CD14-positive monocyte (primary cell): ENCODE results near the gene BYSL. TPM values are rescaled to one million over a fixed set of nuclear protein-coding genes. Genes with fewer than 3 reads are reported as not detected.

Source experiments
- DNase-seq, 3 donors: peaks; one replicate each; pipeline ENCODE4 v3.0.0-alpha.2; 2011 to 2022
- H2AFZ ChIP-seq: 2 replicates; pipeline ENCODE4 v1.6.0; 2012; ENCODE audit warnings: mild to moderate bottlenecking, low read depth, low read length, inconsistent platforms; ENCODE audit not compliant: insufficient read depth, poor library complexity, severe bottlenecking
- H3K27ac ChIP-seq, 2 donors: 1 replicate in 1 of 2; 2 replicates in 1 of 2; pipeline ENCODE4 v1.5.1; 2012 to 2013; ENCODE audit warnings: low read length in 2 of 2, control low read depth in 1 of 2, inconsistent platforms in 1 of 2, low read depth in 1 of 2, mild to moderate bottlenecking in 1 of 2
- H3K27me3 ChIP-seq, 2 donors: one replicate each; pipeline versions ENCODE4 v1.6.0 to v1.6.1; 2011 to 2013; ENCODE audit warnings: low read length in 2 of 2; ENCODE audit not compliant: control insufficient read depth in 2 of 2, insufficient read depth in 2 of 2
- H3K36me3 ChIP-seq, 2 donors: replicated peaks in 1 of 2; 1 replicate in 1 of 2; 2 replicates in 1 of 2; pipeline versions ENCODE4 v1.5.1 to v1.6.1; 2012 to 2013; ENCODE audit warnings: low read length in 2 of 2, control low read depth in 1 of 2, inconsistent platforms in 1 of 2, mild to moderate bottlenecking in 1 of 2; ENCODE audit not compliant: insufficient read depth in 2 of 2, control insufficient read depth in 1 of 2
- H3K4me1 ChIP-seq, 2 donors: 1 replicate in 1 of 2; 2 replicates in 1 of 2; pipeline versions ENCODE4 v1.5.1 to v1.6.1; 2012 to 2013; ENCODE audit warnings: low read length in 2 of 2, control low read depth in 1 of 2, inconsistent platforms in 1 of 2, mild to moderate bottlenecking in 1 of 2, moderate library complexity in 1 of 2; ENCODE audit not compliant: insufficient read depth in 2 of 2, control insufficient read depth in 1 of 2
- H3K4me2 ChIP-seq: replicated peaks from 2 replicates; pipeline ENCODE3; 2012; ENCODE audit warnings: low read length, moderate library complexity, mild to moderate bottlenecking; ENCODE audit not compliant: poor library complexity, severe bottlenecking; ENCODE audit errors: extremely low read depth
- H3K4me3 ChIP-seq, 3 experiments: fragments of 200-600 bp in 1 of 3; sonication (generic) in 1 of 3; replicated peaks in 1 of 3; 1 replicate in 2 of 3; 2 replicates in 1 of 3; pipeline ENCODE4 v1.5.1; 2011 to 2013; ENCODE audit warnings: low read length in 3 of 3, mild to moderate bottlenecking in 3 of 3, control low read depth in 2 of 3, low read depth in 2 of 3, inconsistent platforms in 1 of 3, moderate library complexity in 1 of 3
- H3K79me2 ChIP-seq: 2 replicates; pipeline ENCODE4 v1.6.0; 2012; ENCODE audit warnings: mild to moderate bottlenecking, control low read depth, inconsistent platforms, low read length, moderate library complexity; ENCODE audit not compliant: insufficient read depth
- H3K9ac ChIP-seq: 2 replicates; pipeline ENCODE4 v1.6.0; 2017; ENCODE audit warnings: low read length, mild to moderate bottlenecking; ENCODE audit not compliant: insufficient read depth, poor library complexity, severe bottlenecking
- H3K9me3 ChIP-seq, 2 donors: replicated peaks in 1 of 2; 1 replicate in 1 of 2; 2 replicates in 1 of 2; pipeline versions ENCODE4 v1.5.1 to v1.6.1; 2012 to 2013; ENCODE audit warnings: low read length in 2 of 2, control low read depth in 1 of 2; ENCODE audit not compliant: control insufficient read depth in 1 of 2, insufficient read depth in 1 of 2
- H4K20me1 ChIP-seq: 2 replicates; pipeline ENCODE4 v1.6.0; 2012; ENCODE audit warnings: mild to moderate bottlenecking, low read length, control low read depth, moderate library complexity; ENCODE audit not compliant: insufficient read depth
- H3K27ac Mint-ChIP-seq, 7 donors: one replicate each; pipeline ENCODE4 v1.8.0; 2020; ENCODE audit warnings: mild to moderate bottlenecking in 7 of 7, mixed read lengths in 7 of 7, moderate library complexity in 6 of 7, inconsistent platforms in 2 of 7
- H3K27me3 Mint-ChIP-seq, 3 donors: one replicate each; pipeline ENCODE4 v1.8.0; 2021 to 2022; ENCODE audit warnings: low read depth in 3 of 3, mild to moderate bottlenecking in 3 of 3, mixed read lengths in 3 of 3, moderate library complexity in 3 of 3, inconsistent platforms in 1 of 3
- H3K36me3 Mint-ChIP-seq, 2 donors: one replicate each; pipeline ENCODE4 v1.8.0; 2020; ENCODE audit warnings: mixed read lengths in 2 of 2, inconsistent platforms in 1 of 2, mild to moderate bottlenecking in 1 of 2
- H3K4me1 Mint-ChIP-seq: one replicate; pipeline ENCODE4 v1.8.0; 2020; ENCODE audit warnings: mild to moderate bottlenecking, mixed read lengths
- H3K4me3 Mint-ChIP-seq, 2 donors: one replicate each; pipeline ENCODE4 v1.8.0; 2020; ENCODE audit warnings: mild to moderate bottlenecking in 2 of 2, mixed read lengths in 2 of 2, moderate library complexity in 1 of 2
- H3K9me3 Mint-ChIP-seq, 7 donors: one replicate each; pipeline ENCODE4 v1.8.0; 2020 to 2022; ENCODE audit warnings: mixed read lengths in 7 of 7, mild to moderate bottlenecking in 6 of 7, moderate library complexity in 6 of 7, inconsistent platforms in 2 of 7
- WGBS: methylation state at CpG from one replicate; pipeline ENCODE4 v1.1.5; 2013; ENCODE audit warnings: missing lambda C conversion rate; ENCODE audit not compliant: insufficient coverage; 5-methylcytosine and 5-hydroxymethylcytosine counted together
- intact Hi-C, 2 donors: fragments of 100-400 bp; cut with micrococcal nuclease; formaldehyde crosslinking; loops; one replicate each; pipeline versions ENCODE4 v1.15.0 to v1.15.1; 2023
- polyA plus RNA-seq, 3 donors: library from polyadenylated mRNA; depleted of rRNA in 1 of 3; unstranded in 2 of 3; stranded (reverse) in 1 of 3; fragments of 300-500 nt in 2 of 3; fragments of >200 nt in 1 of 3; fragmentation: Illumina TruSeq in 2 of 3; gene quantifications; 1 replicate in 2 of 3; 2 replicates in 1 of 3; pipeline ENCODE4 v1.2.3, GENCODE V29; 2012 to 2021
- TF ChIP-seq, protein P1 (sequence below): fragments of 200-600 bp; IDR thresholded peaks from one replicate; pipeline ENCODE4 v1.8.0; 2022; ENCODE audit warnings: antibody characterized with exemption, mild to moderate bottlenecking

BYSL gene
- polyA plus RNA-seq, 3 donors: 2.7 to 4.2 (median 3.9) TPM

DNA sequence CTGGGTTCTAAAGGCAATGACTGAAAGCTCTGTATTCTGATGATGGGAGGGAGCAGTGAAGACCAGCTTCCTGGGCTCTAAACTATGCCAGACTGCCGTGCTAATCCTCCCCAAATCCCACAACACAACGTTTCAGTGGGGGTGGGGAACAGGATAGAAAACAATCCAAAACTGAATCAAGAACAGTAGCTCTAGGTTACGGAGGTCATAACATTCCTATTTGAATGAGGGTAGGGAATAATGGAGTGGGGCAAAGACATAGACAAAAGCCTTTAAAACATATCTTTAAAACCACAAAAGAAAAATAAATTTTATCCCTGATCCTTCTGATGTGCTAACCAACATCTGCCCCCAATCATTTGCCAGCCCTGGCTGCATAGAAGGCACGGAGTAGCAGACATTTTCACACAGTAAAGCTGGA, 34.0 kb upstream of the BYSL start:
- Histone ChIP-seq H3K4me1 (no peaks in the 10 kb centered on the region), H3K9ac (no peak overlapping the region), H3K9me3 (no peaks in the 10 kb centered on the region), H3K27me3 (no peaks in the 10 kb centered on the region), H3K4me2 (no peak overlapping the region), H3K27ac (no peak overlapping the region), H4K20me1 (no peaks in the 10 kb centered on the region), H3K79me2 (no peaks in the 10 kb centered on the region), H3K4me3 (no peak overlapping the region), H3K36me3 (no peaks in the 10 kb centered on the region), H2AFZ (no peak overlapping the region)
- DNase-seq: no peak
- WGBS: no CpG with 5 or more reads among the region's 4 CpGs
- Mint-ChIP-seq H3K36me3 (peaks cover 5 to 6% of the 10 kb centered on the region in 2 donors), H3K4me1 (no peaks in the 10 kb centered on the region), H3K27ac (no peak overlapping the region), H3K9me3 (no peaks in the 10 kb centered on the region), H3K27me3 (no peaks in the 10 kb centered on the region), H3K4me3 (no peak overlapping the region)
- intact Hi-C loops: no loop called here
- TF ChIP-seq, protein P1, sequence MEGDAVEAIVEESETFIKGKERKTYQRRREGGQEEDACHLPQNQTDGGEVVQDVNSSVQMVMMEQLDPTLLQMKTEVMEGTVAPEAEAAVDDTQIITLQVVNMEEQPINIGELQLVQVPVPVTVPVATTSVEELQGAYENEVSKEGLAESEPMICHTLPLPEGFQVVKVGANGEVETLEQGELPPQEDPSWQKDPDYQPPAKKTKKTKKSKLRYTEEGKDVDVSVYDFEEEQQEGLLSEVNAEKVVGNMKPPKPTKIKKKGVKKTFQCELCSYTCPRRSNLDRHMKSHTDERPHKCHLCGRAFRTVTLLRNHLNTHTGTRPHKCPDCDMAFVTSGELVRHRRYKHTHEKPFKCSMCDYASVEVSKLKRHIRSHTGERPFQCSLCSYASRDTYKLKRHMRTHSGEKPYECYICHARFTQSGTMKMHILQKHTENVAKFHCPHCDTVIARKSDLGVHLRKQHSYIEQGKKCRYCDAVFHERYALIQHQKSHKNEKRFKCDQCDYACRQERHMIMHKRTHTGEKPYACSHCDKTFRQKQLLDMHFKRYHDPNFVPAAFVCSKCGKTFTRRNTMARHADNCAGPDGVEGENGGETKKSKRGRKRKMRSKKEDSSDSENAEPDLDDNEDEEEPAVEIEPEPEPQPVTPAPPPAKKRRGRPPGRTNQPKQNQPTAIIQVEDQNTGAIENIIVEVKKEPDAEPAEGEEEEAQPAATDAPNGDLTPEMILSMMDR: no peak

DNA sequence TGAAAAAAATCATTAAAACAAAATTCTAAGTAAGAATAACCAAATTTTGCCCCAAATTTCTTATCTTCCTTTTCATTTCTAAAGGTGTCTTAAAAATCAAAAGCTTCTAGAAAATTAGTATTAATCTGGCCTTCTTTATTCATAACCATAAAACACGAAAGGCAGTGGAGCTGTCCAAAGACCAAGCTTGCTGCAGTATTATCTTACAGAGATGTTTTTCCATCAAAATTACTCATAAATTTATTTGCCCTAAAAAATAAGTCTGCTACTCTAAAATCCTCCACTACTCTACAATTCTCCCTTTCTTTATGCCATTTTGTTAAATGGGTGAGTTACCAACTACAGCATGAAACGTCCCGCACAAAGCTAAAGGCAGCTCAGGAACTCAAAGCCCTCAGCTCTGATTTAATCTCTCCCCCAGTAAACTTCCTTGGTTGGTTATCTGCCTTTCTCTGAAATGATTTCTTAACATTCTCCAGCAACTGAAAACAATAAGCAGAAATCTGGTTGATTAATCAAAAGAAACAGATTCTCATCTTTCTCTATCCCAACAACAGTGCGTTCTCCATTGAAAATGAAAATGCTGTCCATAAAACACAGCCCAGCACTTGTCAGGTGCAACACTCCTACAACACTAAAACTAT, 28.3 kb upstream of the BYSL start:
- Histone ChIP-seq H3K79me2 (no peaks in the 10 kb centered on the region), H2AFZ (no peak overlapping the region), H3K27me3 (peaks cover 2 to 5% of the 10 kb centered on the region in 2 donors), H3K9me3 (no peaks in the 10 kb centered on the region), H3K27ac (no peak overlapping the region), H3K36me3 (no peaks in the 10 kb centered on the region), H3K4me2 (no peak overlapping the region), H4K20me1 (no peaks in the 10 kb centered on the region), H3K4me1 (peaks cover 18 to 24% of the 10 kb centered on the region in 2 donors), H3K4me3 (no peak overlapping the region), H3K9ac (no peak overlapping the region)
- no peak for DNase-seq
- Mint-ChIP-seq H3K27me3 (no peaks in the 10 kb centered on the region), H3K27ac (no peak overlapping the region), H3K9me3 (no peaks in the 10 kb centered on the region), H3K36me3 (peaks cover 0 to 2% of the 10 kb centered on the region in 2 donors), H3K4me3 (no peak overlapping the region), H3K4me1 (peaks cover 13% of the 10 kb centered on the region)
- WGBS: 87% methylated on average over 3 of the region's 4 CpGs
- TF ChIP-seq, protein P1: no peak
- intact Hi-C loops: loop anchor here (5.0 to 10.0 kb wide), 3 partner anchors 108 to 168 kb away; partner anchors contain the start of genes PRICKLE4 (in 1 of the 2) and TOMM6 (in 1 of the 2)
